ENCODE data around the gene TST. TPM values are rescaled to one million over a fixed set of nuclear protein-coding genes. Genes with fewer than 3 reads are reported as not detected.

The TST gene
- total and polyA plus RNA-seq, 9 of the 15 experiments (the other 6 are each of a cell fraction or from before 2014, with no cell fraction given), result 1.4 to 26.9 (median 12.4) TPM

GRCh38 chr22:37046589-37046988 is 27.3 kb upstream of the TST start:
- peaks cover 0 to 3% of the 10 kb centered on the region in 2 experiments; a peak in 1 of 5 replicates for H3K27me3 ChIP-seq (ENCODE audit: control insufficient read depth in 2 of 2, insufficient read depth in 2 of 2, low read length in 2 of 2)
- no peak overlapping the region for H3K4me2 ChIP-seq (ENCODE audit: insufficient read depth, low read length)
- H2AFZ ChIP-seq (ENCODE audit: low read depth, low read length), result no peak overlapping the region
- in situ Hi-C loops (cut with MboI) (no loop called here), intact Hi-C loops (cut with micrococcal nuclease) (loop anchor here (10.0 kb wide), 2 partner anchors 172 to 262 kb away; no protein-coding TSS in a partner anchor)
- H3K27ac ChIP-seq (ENCODE audit: extremely low read depth, low read depth, low read length), result no peak overlapping the region
- no peaks in the 10 kb centered on the region for H3K9me3 ChIP-seq (replicated peaks; ENCODE audit: control insufficient read depth, insufficient read depth, low read depth, low read length)
- no TSS peak for BruUV-seq (replicated peaks)
- no peak overlapping the region for H3K9ac ChIP-seq (ENCODE audit: insufficient read depth in 1 of 2, low read depth in 2 of 2, low read length in 2 of 2)
- no peaks in the 10 kb centered on the region for H3K9me1 ChIP-seq (ENCODE audit: control insufficient read depth, insufficient read depth, low read length)
- ChIA-PET CTCF (ENCODE audit: low intra/inter-chr PET ratio) (no interaction called here), POLR2A (no interaction called here)
- H3K4me1 ChIP-seq (replicated peaks in 1 of 2; ENCODE audit: control insufficient read depth in 2 of 2, insufficient read depth in 2 of 2, low read length in 2 of 2), result peaks cover 0 to 11% of the 10 kb centered on the region in 2 experiments; a peak in 2 of 5 replicates
- DNase-seq (ENCODE audit: extremely low read depth in 1 of 4, low spot score in 3 of 4) (no peak), FAIRE-seq (no peak), ATAC-seq (no peak)
- H3K36me3 ChIP-seq (ENCODE audit: control insufficient read depth, insufficient read depth, low read length), result no peaks in the 10 kb centered on the region
- no peaks in the 10 kb centered on the region for H4K20me1 ChIP-seq (replicated peaks; ENCODE audit: control insufficient read depth, insufficient read depth, low read length)
- H3K4me3 ChIP-seq, result no peak overlapping the region
- H3K79me2 ChIP-seq (ENCODE audit: control insufficient read depth, insufficient read depth, low read length), result no peaks in the 10 kb centered on the region
- WGBS (ENCODE audit: insufficient coverage, low coverage, missing lambda C conversion rate), result 39% methylated on average over 4 of the region's 6 CpGs
- TF ChIP-seq PYGO2 (tag; IDR thresholded peaks at IDR 0.05) (no peak), ZNF175 (CRISPR knock-in tag; IDR thresholded peaks at IDR 0.05; ENCODE audit: low read depth) (no peak), POLR2B (IDR thresholded peaks at IDR 0.05; ENCODE audit: low read depth, partially characterized antibody) (no peak), ZZZ3 (IDR thresholded peaks at IDR 0.05) (no peak), RNF2 (IDR thresholded peaks at IDR 0.05) (no peak), KLF10 (CRISPR knock-in tag; IDR thresholded peaks at IDR 0.05) (no peak), ZNF586 (CRISPR knock-in tag; conservative IDR thresholded peaks at IDR 0.05) (no peak), ZFX (CRISPR knock-in tag; IDR thresholded peaks at IDR 0.05) (no peak), FIP1L1 (IDR thresholded peaks at IDR 0.05; ENCODE audit: low read depth, low read length, poor library complexity, severe bottlenecking) (no peak), HCFC1 (IDR thresholded peaks at IDR 0.05; ENCODE audit: low read depth, low read length) (no peak), ZNF431 (CRISPR knock-in tag; IDR thresholded peaks at IDR 0.05) (no peak), MTA1 (IDR thresholded peaks at IDR 0.05; ENCODE audit: borderline replicate concordance) (no peak), ZNF561 (CRISPR knock-in tag; conservative IDR thresholded peaks at IDR 0.05) (no peak)
- TF ChIP-seq, protein P1, sequence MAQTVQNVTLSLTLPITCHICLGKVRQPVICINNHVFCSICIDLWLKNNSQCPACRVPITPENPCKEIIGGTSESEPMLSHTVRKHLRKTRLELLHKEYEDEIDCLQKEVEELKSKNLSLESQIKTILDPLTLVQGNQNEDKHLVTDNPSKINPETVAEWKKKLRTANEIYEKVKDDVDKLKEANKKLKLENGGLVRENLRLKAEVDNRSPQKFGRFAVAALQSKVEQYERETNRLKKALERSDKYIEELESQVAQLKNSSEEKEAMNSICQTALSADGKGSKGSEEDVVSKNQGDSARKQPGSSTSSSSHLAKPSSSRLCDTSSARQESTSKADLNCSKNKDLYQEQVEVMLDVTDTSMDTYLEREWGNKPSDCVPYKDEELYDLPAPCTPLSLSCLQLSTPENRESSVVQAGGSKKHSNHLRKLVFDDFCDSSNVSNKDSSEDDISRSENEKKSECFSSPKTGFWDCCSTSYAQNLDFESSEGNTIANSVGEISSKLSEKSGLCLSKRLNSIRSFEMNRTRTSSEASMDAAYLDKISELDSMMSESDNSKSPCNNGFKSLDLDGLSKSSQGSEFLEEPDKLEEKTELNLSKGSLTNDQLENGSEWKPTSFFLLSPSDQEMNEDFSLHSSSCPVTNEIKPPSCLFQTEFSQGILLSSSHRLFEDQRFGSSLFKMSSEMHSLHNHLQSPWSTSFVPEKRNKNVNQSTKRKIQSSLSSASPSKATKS (CRISPR knock-in tag; IDR thresholded peaks at IDR 0.05), result no peak
- TF ChIP-seq, protein P2, sequence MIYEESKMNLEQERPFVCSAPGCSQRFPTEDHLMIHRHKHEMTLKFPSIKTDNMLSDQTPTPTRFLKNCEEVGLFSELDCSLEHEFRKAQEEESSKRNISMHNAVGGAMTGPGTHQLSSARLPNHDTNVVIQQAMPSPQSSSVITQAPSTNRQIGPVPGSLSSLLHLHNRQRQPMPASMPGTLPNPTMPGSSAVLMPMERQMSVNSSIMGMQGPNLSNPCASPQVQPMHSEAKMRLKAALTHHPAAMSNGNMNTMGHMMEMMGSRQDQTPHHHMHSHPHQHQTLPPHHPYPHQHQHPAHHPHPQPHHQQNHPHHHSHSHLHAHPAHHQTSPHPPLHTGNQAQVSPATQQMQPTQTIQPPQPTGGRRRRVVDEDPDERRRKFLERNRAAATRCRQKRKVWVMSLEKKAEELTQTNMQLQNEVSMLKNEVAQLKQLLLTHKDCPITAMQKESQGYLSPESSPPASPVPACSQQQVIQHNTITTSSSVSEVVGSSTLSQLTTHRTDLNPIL (CRISPR knock-in tag; IDR thresholded peaks at IDR 0.05), result no peak
- TF ChIP-seq, protein P3, sequence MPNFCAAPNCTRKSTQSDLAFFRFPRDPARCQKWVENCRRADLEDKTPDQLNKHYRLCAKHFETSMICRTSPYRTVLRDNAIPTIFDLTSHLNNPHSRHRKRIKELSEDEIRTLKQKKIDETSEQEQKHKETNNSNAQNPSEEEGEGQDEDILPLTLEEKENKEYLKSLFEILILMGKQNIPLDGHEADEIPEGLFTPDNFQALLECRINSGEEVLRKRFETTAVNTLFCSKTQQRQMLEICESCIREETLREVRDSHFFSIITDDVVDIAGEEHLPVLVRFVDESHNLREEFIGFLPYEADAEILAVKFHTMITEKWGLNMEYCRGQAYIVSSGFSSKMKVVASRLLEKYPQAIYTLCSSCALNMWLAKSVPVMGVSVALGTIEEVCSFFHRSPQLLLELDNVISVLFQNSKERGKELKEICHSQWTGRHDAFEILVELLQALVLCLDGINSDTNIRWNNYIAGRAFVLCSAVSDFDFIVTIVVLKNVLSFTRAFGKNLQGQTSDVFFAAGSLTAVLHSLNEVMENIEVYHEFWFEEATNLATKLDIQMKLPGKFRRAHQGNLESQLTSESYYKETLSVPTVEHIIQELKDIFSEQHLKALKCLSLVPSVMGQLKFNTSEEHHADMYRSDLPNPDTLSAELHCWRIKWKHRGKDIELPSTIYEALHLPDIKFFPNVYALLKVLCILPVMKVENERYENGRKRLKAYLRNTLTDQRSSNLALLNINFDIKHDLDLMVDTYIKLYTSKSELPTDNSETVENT (CRISPR knock-in tag; IDR thresholded peaks at IDR 0.05), result no peak
- TF ChIP-seq, protein P4, sequence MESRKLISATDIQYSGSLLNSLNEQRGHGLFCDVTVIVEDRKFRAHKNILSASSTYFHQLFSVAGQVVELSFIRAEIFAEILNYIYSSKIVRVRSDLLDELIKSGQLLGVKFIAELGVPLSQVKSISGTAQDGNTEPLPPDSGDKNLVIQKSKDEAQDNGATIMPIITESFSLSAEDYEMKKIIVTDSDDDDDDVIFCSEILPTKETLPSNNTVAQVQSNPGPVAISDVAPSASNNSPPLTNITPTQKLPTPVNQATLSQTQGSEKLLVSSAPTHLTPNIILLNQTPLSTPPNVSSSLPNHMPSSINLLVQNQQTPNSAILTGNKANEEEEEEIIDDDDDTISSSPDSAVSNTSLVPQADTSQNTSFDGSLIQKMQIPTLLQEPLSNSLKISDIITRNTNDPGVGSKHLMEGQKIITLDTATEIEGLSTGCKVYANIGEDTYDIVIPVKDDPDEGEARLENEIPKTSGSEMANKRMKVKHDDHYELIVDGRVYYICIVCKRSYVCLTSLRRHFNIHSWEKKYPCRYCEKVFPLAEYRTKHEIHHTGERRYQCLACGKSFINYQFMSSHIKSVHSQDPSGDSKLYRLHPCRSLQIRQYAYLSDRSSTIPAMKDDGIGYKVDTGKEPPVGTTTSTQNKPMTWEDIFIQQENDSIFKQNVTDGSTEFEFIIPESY (CRISPR knock-in tag; IDR thresholded peaks at IDR 0.05), result no peak

All from K562 (cell line).